VCaP (cell line): ENCODE results near the gene KRTAP21-2.
"Not testable (repeated sequence)": the region's sequence is repeated elsewhere in the genome, so short reads cannot be mapped to it uniquely, and the experiment has no call there.

Experiments
- H3K27ac ChIP-seq: fragments of 450-650 bp; 2 replicates; pipeline ENCODE4 v1.5.1; 2017
- CTCF ChIP-seq: fragments of 450-650 bp; conservative IDR thresholded peaks from 2 replicates; pipeline ENCODE4 v1.5.1; 2017; ENCODE audit warnings: mild to moderate bottlenecking, moderate library complexity

Gene KRTAP21-2

DNA sequence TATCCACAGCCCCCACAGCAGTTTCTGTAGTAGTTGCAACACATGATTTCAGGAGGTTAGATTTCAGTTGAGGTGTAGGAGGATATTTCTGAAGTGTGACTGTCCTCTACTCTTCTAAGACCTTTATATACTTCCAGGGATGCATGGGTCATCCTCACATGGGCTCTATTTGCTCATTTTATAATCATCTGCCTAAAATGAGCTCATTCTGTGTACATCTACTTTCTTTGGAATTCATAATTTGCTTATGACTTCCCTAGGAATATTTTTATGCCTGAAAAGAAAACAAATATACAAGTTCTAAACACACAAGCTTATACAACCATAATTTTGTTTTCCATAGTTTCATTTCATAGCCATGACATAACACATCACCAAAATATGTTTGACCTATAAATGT lies at the start of gene KRTAP21-2:
Gene KRTAP21-2 (minus strand): TSS at position 101 of the 400 bp plus-strand sequence. CDS start 57 bp downstream, at position 44.
- no peak for TF ChIP-seq CTCF
- H3K27ac ChIP-seq = no peak within 1 kb of the TSS

GRCh38 chr21:30793581-30794314 lies 46.7 kb upstream of the KRTAP21-2 start:
- H3K27ac ChIP-seq = no peak overlapping the region
- TF ChIP-seq CTCF = no peak

DNA sequence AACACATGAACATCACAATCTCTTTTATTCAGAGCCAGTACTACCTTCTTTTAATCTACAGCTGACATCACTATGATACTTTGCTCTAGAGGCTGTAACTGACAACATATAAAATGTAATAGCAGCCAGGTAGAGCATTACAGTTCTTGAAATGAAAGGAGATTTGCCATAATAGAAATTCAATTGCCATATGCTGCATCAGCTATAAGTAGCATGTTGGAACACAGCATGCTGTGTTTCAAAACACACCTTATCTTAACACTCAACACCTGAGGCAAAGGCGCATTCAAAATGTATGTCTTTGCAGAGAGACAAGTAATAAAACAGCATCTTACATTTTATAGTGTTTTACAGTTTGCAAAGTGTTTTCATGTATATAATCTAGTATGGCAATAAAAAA lies 32.2 kb upstream of the KRTAP21-2 start:
- TF ChIP-seq CTCF = no peak
- H3K27ac ChIP-seq = no peak overlapping the region

DNA sequence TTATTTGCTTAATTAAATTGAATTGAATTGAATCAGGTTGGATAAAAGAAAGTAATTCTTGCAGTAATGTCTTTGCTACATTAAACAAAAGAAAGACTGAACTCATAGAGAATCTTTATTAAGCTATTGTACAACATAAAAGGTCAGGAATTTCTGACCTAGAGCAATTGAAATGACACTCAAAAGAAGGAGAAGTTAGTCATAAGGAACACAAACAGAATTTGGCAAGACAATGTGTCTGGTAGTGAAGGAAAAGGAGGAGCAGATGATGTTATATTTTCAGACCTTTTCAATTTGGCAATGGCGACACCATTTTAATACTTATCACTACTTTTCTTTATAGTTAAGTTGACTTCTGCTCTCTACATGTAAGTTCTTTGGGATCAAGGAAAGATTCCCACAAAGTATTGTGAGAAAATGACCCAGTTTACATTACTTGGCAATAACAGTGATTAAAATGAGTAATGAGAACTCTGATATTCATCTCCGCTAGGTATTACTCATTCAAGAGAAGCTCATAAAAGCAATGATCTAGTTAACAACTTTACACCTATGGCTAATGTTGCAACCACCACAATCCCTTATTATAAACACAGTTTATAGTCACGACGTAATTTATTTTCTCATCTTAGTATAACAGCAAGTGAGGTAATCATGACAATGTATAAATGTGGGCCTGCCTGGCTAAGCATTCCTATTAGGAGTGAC lies 22.8 kb upstream of the KRTAP21-2 start:
- TF ChIP-seq CTCF = no peak

GRCh38 chr21:30760776-30761175 lies 13.7 kb upstream of the KRTAP21-2 start:
- TF ChIP-seq CTCF = no peak
- H3K27ac ChIP-seq = no peak overlapping the region

More for the DNA sequence above, 22.8 kb upstream of the KRTAP21-2 start:
- H3K27ac ChIP-seq = no peak overlapping the region

DNA sequence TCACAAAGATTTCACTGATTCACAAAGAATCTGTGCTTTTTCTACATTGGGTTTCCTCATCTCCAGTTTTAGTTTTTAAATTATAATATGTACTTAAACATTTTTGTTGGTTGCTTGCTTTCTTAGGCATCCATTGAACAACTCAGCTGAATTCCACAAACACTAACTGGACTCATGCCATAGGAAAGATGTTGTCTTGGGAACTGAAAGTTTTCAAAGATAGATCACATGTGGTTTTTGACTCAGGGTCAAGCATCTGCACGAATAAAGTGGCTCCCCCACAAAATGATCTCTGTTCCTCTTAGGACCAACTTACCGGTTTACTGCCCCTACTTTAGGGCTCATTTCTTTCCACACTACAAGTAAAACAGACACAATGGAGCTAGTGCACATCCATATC lies 11.2 kb upstream of the KRTAP21-2 start:
- no peak for TF ChIP-seq CTCF
- H3K27ac ChIP-seq = no peak overlapping the region

DNA sequence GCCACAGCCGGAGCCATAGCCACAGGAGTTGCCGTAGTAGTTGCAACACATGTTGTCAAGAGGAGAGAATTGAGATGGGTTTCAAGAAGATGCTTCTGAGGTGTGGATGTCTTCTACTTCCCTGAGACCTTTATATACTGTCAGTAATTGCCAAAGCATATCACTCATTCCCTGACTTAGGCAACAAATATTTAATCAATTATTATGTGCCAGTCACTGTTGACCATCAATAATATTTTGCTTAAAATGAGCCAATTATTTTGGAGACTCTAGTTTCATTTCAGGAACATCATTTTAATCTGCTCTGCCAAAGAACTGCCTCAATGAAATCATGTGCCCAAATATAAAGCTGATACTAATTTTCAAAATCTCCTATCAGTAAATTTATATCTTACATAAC lies 8.3 kb upstream of the KRTAP21-2 start, which contains the start of gene KRTAP21-1:
Gene KRTAP21-1 (minus strand): TSS at position 101 of the 400 bp plus-strand sequence. CDS start 50 bp downstream, at position 51.
- H3K27ac ChIP-seq = not testable (repeated sequence)

DNA sequence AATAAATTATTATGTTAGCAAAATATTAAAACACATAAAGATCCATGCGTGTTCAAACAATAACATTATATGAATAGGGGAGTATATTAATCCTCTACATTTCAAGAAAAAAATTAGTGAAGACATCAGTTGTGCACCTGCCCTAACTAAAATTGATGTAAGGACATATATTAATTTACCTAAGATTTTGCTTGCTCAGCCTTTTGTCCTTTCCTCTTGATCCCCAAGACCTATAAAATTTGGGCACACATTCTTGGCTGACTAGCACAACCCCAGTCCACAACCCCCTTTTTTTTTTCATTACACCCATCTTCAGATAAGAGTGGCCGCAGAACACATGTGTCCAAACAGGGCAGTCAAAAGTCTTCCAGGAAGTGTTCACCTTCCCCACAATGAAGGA lies 6.6 kb downstream of the KRTAP21-2 start:
- no peak for TF ChIP-seq CTCF
- no peak overlapping the region for H3K27ac ChIP-seq
